Colonic mucosa (tissue), 4 donors: ENCODE results near the gene ATXN2. TPM values are rescaled to one million over a fixed set of nuclear protein-coding genes. Genes with fewer than 3 reads are reported as not detected.

Experiments
- DNase-seq: peaks from one replicate; pipeline ENCODE4 v3.0.0-alpha.2; 2020
- H3K27ac ChIP-seq: fragments of 200-600 bp; one replicate; pipeline ENCODE4 v1.8.0; 2021
- H3K27me3 ChIP-seq: fragments of 200-600 bp; one replicate; pipeline ENCODE4 v1.8.0; 2021
- H3K36me3 ChIP-seq: fragments of 200-600 bp; one replicate; pipeline ENCODE4 v1.8.0; 2021
- H3K4me1 ChIP-seq: fragments of 200-600 bp; one replicate; pipeline ENCODE4 v1.8.0; 2021; ENCODE audit warnings: mild to moderate bottlenecking
- H3K4me3 ChIP-seq: fragments of 200-600 bp; one replicate; pipeline ENCODE4 v1.8.0; 2021
- H3K9ac ChIP-seq, 2 donors: one replicate each; pipeline ENCODE4 v1.7.0; 2013; ENCODE audit warnings: control low read depth in 2 of 2, low read depth in 2 of 2, low read length in 2 of 2
- H3K9me3 ChIP-seq: fragments of 200-600 bp; one replicate; pipeline ENCODE4 v1.8.0; 2021
- CTCF ChIP-seq: fragments of 200-600 bp; IDR thresholded peaks from one replicate; pipeline ENCODE4 v1.8.0; 2022; ENCODE audit warnings: antibody characterized with exemption, mild to moderate bottlenecking
- intact Hi-C: fragments of 100-400 bp; cut with DNase I; formaldehyde crosslinking; loops from one replicate; pipeline ENCODE4 v1.14.1; 2022
- total RNA-seq, 2 donors: library from RNA; stranded (reverse); fragmentation: NEBNext Ultra II Directional in 1 of 2; extraction: Animal tissue kit (Norgen Biotek cat#: 25700) in 1 of 2; gene quantifications; one replicate each; pipeline ENCODE4 v1.2.1, GENCODE V29; 2021
- donor health status: healthy.
- donor health status: DM: no; HTN: no; CAD: no.
- donor health status: DM: no; HTN: no; CAD: no.

ATXN2 gene
- total RNA-seq, 2 donors from 2014 or later: 48.7 to 55.1 TPM

- intact Hi-C loops: no loop called here
- no peaks in the 10 kb centered on the region for H3K36me3 ChIP-seq
Measured at GRCh38 chr12:111532751-111533150, 66.4 kb downstream of the ATXN2 start.

GRCh38 chr12:111529424-111530368 is 69.4 kb downstream of the ATXN2 start:
- Histone ChIP-seq H3K27ac (no peak overlapping the region), H3K36me3 (peaks cover 1% of the 10 kb centered on the region), H3K4me3 (no peak overlapping the region), H3K9me3 (no peaks in the 10 kb centered on the region), H3K4me1 (no peaks in the 10 kb centered on the region), H3K27me3 (no peaks in the 10 kb centered on the region), H3K9ac (no peak overlapping the region)
- DNase-seq: peak; percentile 27
- TF ChIP-seq CTCF: peak; percentile 55
- intact Hi-C loops: loop anchor here (2.0 kb wide), 1 partner anchor 133 kb away; no protein-coding TSS in a partner anchor

More at GRCh38 chr12:111532751-111533150, 66.4 kb downstream of the ATXN2 start:
- no peak for DNase-seq
- Histone ChIP-seq H3K9me3 (no peaks in the 10 kb centered on the region), H3K9ac (no peak overlapping the region), H3K27me3 (no peaks in the 10 kb centered on the region), H3K4me3 (no peak overlapping the region), H3K4me1 (no peaks in the 10 kb centered on the region), H3K27ac (no peak overlapping the region)
- TF ChIP-seq CTCF: no peak

- Histone ChIP-seq H3K9ac (no peak overlapping the region), H3K27ac (no peak overlapping the region), H3K4me1 (no peaks in the 10 kb centered on the region), H3K36me3 (peaks cover 25% of the 10 kb centered on the region), H3K27me3 (no peaks in the 10 kb centered on the region), H3K4me3 (no peak overlapping the region), H3K9me3 (no peaks in the 10 kb centered on the region)
- no peak for TF ChIP-seq CTCF
- no peak for DNase-seq
- intact Hi-C loops: no loop called here
Measured at GRCh38 chr12:111523587-111524167, 75.4 kb downstream of the ATXN2 start.

- H3K9ac ChIP-seq: no peak overlapping the region
- H3K27ac ChIP-seq: no peak overlapping the region
- no peak overlapping the region for H3K4me3 ChIP-seq
- no peak for TF ChIP-seq CTCF
- intact Hi-C loops: no loop called here
- DNase-seq: no peak
- no peaks in the 10 kb centered on the region for H3K9me3 ChIP-seq
- H3K4me1 ChIP-seq: no peaks in the 10 kb centered on the region
- H3K27me3 ChIP-seq: no peaks in the 10 kb centered on the region
- H3K36me3 ChIP-seq: peaks cover 25% of the 10 kb centered on the region
Measured at GRCh38 chr12:111521801-111522200, 77.3 kb downstream of the ATXN2 start.

GRCh38 chr12:111519937-111520336 is 79.2 kb downstream of the ATXN2 start:
- DNase-seq: no peak
- H3K27me3 ChIP-seq: no peaks in the 10 kb centered on the region
- TF ChIP-seq CTCF: no peak
- no peaks in the 10 kb centered on the region for H3K4me1 ChIP-seq
- intact Hi-C loops: no loop called here
- H3K4me3 ChIP-seq: no peak overlapping the region
- no peak overlapping the region for H3K9ac ChIP-seq
- no peaks in the 10 kb centered on the region for H3K9me3 ChIP-seq
- H3K36me3 ChIP-seq: peaks cover 25% of the 10 kb centered on the region
- no peak overlapping the region for H3K27ac ChIP-seq
